T-helper 1 cell (primary cell): ENCODE results near the gene SBF2.

Source experiments
- DNase-seq, 5 donors: peaks; one replicate each; pipeline ENCODE4 v3.0.0-alpha.2; 2012 to 2020

The SBF2 gene

GRCh38 chr11:9880657-9881056, 413.4 kb downstream of the SBF2 start:
- no peak for DNase-seq

GRCh38 chr11:9878936-9879335, 415.1 kb downstream of the SBF2 start:
- no peak for DNase-seq

GRCh38 chr11:9876331-9876730, 417.7 kb downstream of the SBF2 start:
- no peak for DNase-seq

GRCh38 chr11:9875862-9876261, 418.2 kb downstream of the SBF2 start:
- DNase-seq = no peak

GRCh38 chr11:9875399-9875798, 418.6 kb downstream of the SBF2 start:
- DNase-seq = no peak

- DNase-seq = no peak
Measured at GRCh38 chr11:9874466-9874865, 419.6 kb downstream of the SBF2 start.

- DNase-seq = no peak
Measured at GRCh38 chr11:9868641-9869040, 425.4 kb downstream of the SBF2 start.

- no peak for DNase-seq
Measured at GRCh38 chr11:9862981-9863380, 431.0 kb downstream of the SBF2 start.

GRCh38 chr11:9861860-9862725, 431.9 kb downstream of the SBF2 start:
- peak in 4 of 5 donors; percentile 6 to 61 (median 15) for DNase-seq

- DNase-seq = peak in 1 of 5 donors; percentile 46
Measured at GRCh38 chr11:9859554-9860305, 434.3 kb downstream of the SBF2 start.

GRCh38 chr11:9858822-9859221, 435.2 kb downstream of the SBF2 start:
- peak in 1 of 5 donors; percentile 35 for DNase-seq

GRCh38 chr11:9858218-9858617, 435.8 kb downstream of the SBF2 start:
- DNase-seq = no peak

GRCh38 chr11:9855579-9856287, 438.3 kb downstream of the SBF2 start:
- no peak for DNase-seq

- no peak for DNase-seq
Measured at GRCh38 chr11:9853929-9854552, 440.0 kb downstream of the SBF2 start.

GRCh38 chr11:9852465-9852864, 441.6 kb downstream of the SBF2 start:
- no peak for DNase-seq

GRCh38 chr11:9851366-9851765, 442.7 kb downstream of the SBF2 start:
- no peak for DNase-seq

GRCh38 chr11:9850224-9850895, 443.7 kb downstream of the SBF2 start:
- no peak for DNase-seq

- no peak for DNase-seq
Measured at GRCh38 chr11:9849389-9849788, 444.6 kb downstream of the SBF2 start.

GRCh38 chr11:9847636-9848035, 446.4 kb downstream of the SBF2 start:
- DNase-seq = no peak

- DNase-seq = no peak
Measured at GRCh38 chr11:9842923-9843322, 451.1 kb downstream of the SBF2 start.

- peak in 1 of 5 donors; percentile 47 for DNase-seq
Measured at GRCh38 chr11:9840460-9841004, 453.5 kb downstream of the SBF2 start.

GRCh38 chr11:9839550-9839949, 454.5 kb downstream of the SBF2 start:
- DNase-seq = peak in 1 of 5 donors; percentile 10
